ENCODE data around the gene IL12RB1.

GRCh38 chr19:18104793-18105131, 18.0 kb upstream of the IL12RB1 start:
- TF ChIP-seq CTCF (IDR thresholded peaks at IDR 0.05): no peak
- no peak for TF ChIP-seq POLR2A (IDR thresholded peaks at IDR 0.05)
